BE2C (cell line): Measurements from ENCODE around the gene KSR2.
"Not testable (repeated sequence)": the region's sequence is repeated elsewhere in the genome, so short reads cannot be mapped to it uniquely, and the experiment has no call there.

ENCODE experiments used
- DNase-seq: peaks from one replicate; pipeline ENCODE4 v3.0.0-alpha.2; 2020
- H3K27me3 ChIP-seq: fragments of 250-450 bp; sonication (Bioruptor Pico); 2 replicates; pipeline ENCODE4 v1.5.1; 2020; ENCODE audit warnings: mild to moderate bottlenecking
- H3K36me3 ChIP-seq: fragments of 250-450 bp; sonication (Bioruptor Pico); 2 replicates; pipeline ENCODE4 v1.5.1; 2020; ENCODE audit warnings: mild to moderate bottlenecking
- H3K4me1 ChIP-seq: fragments of 250-450 bp; sonication (Bioruptor Pico); 2 replicates; pipeline ENCODE4 v1.5.1; 2020
- H3K4me3 ChIP-seq: 2 replicates; pipeline ENCODE4 v1.5.1; 2011; ENCODE audit warnings: low read depth, low read length
- H3K9me3 ChIP-seq: fragments of 250-450 bp; sonication (Bioruptor Pico); 2 replicates; pipeline ENCODE4 v1.5.1; 2020
- CTCF ChIP-seq: IDR thresholded peaks from 2 replicates; pipeline ENCODE4 v1.5.1; 2012; ENCODE audit warnings: mild to moderate bottlenecking, low read depth, low read length

KSR2 gene

GRCh38 chr12:117807355-117807754 lies 161.4 kb downstream of the KSR2 start:
- Histone ChIP-seq H3K36me3 (no peaks in the 10 kb centered on the region), H3K4me3 (no peak overlapping the region), H3K9me3 (no peaks in the 10 kb centered on the region), H3K27me3 (peaks cover 16% of the 10 kb centered on the region; the same call in 1 of the 2 replicates), H3K4me1 (no peaks in the 10 kb centered on the region)
- DNase-seq = no peak
- TF ChIP-seq CTCF = no peak

- Histone ChIP-seq H3K9me3 (no peaks in the 10 kb centered on the region), H3K4me1 (no peaks in the 10 kb centered on the region), H3K27me3 (0 out of 2 replicates have a peak, but pooled peaks cover 16% of the 10 kb centered on the region), H3K4me3 (no peak overlapping the region), H3K36me3 (no peaks in the 10 kb centered on the region)
- DNase-seq = no peak
- TF ChIP-seq CTCF = no peak
Observed at GRCh38 chr12:117805865-117806264, 162.9 kb downstream of the KSR2 start.

- Histone ChIP-seq H3K4me3 (no peak overlapping the region), H3K27me3 (0 out of 2 replicates have a peak, but pooled peaks cover 16% of the 10 kb centered on the region), H3K36me3 (no peaks in the 10 kb centered on the region), H3K9me3 (no peaks in the 10 kb centered on the region; the same call in 1 of the 2 replicates), H3K4me1 (no peaks in the 10 kb centered on the region)
- no peak for TF ChIP-seq CTCF
- no peak for DNase-seq
Observed at GRCh38 chr12:117803001-117803400, 165.8 kb downstream of the KSR2 start.

- H3K9me3 ChIP-seq, H3K4me3 ChIP-seq, DNase-seq, H3K36me3 ChIP-seq, H3K27me3 ChIP-seq, H3K4me1 ChIP-seq: not testable (repeated sequence)
Observed at GRCh38 chr12:117800711-117801110, 168.1 kb downstream of the KSR2 start.

- DNase-seq = no peak
- no peak for TF ChIP-seq CTCF
- no peaks in the 10 kb centered on the region for H3K4me1 ChIP-seq
Observed at GRCh38 chr12:117797202-117797601, 171.6 kb downstream of the KSR2 start.

GRCh38 chr12:117792877-117793424 lies 175.8 kb downstream of the KSR2 start:
- no peaks in the 10 kb centered on the region for H3K27me3 ChIP-seq
- H3K4me1 ChIP-seq = no peaks in the 10 kb centered on the region
- DNase-seq = no peak
- TF ChIP-seq CTCF = no peak
- H3K4me3 ChIP-seq = no peak overlapping the region
- no peaks in the 10 kb centered on the region for H3K36me3 ChIP-seq
- H3K9me3 ChIP-seq = no peaks in the 10 kb centered on the region; the same call in 1 of the 2 replicates

More at GRCh38 chr12:117797202-117797601, 171.6 kb downstream of the KSR2 start:
- Histone ChIP-seq H3K9me3 (no peaks in the 10 kb centered on the region; the same call in none of the 2 replicates), H3K4me3 (no peak overlapping the region), H3K36me3 (no peaks in the 10 kb centered on the region), H3K27me3 (no peaks in the 10 kb centered on the region)
